NCI-H1105 (cell line): ENCODE data around the gene CIART.
"Not testable (repeated sequence)": the region's sequence is repeated elsewhere in the genome, so short reads cannot be mapped to it uniquely, and the experiment has no call there.

ENCODE experiments used
- DNase-seq: peaks from one replicate; lab custom pipeline; 2025; lab: John Stamatoyannopoulos, UW

Gene CIART

GRCh38 chr1:150281758-150282557 is at the start of gene CIART:
TSS of gene CIART (plus strand) at chr1:150282554. CDS start at chr1:150283268, 714 bp downstream.
- peak; percentile 98 for DNase-seq

- not testable (repeated sequence) for DNase-seq
Observed at GRCh38 chr1:150232921-150233320, 49.4 kb upstream of the CIART start.

- DNase-seq: no peak
Observed at GRCh38 chr1:150233359-150234308, 48.7 kb upstream of the CIART start.

- DNase-seq: no peak
Observed at GRCh38 chr1:150234309-150234565, 48.1 kb upstream of the CIART start.

DNA sequence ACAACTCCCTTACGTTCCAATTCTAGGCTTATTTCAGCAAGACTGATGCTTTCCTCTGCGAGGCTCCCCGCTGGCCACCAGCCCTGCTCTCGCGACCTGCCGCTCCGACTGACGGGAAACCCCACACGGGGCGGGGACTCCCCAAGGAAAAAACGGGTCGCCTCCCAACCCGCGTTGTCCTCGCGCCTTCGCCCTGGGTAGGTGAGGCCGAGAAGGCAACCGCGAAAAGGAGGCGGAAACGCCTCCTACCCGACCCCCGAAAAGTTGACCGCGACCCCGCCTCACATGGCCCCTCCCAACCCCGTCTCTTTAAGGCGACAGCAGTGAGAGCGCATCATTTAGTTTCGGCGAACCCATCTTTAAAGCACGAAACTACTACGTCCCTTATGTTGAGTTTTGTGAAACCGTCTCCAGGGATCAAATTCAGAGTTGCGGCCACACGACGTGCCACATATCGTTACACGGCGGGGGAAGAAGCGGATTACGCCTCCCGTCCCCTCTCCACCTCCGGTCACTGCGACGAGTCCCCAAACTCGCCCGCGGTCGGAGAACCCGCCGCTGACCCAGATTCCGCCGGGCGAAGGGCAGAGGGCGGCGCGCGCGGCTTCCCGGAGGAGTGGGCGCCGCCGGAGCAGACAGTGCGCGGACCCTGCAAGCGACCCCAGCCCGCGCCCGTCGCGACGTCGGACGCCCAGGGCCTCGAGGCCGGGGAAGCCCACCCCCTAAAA is 47.6 kb upstream of the CIART start:
- peak; percentile 38 for DNase-seq

GRCh38 chr1:150235294-150235851 is 47.0 kb upstream of the CIART start:
- DNase-seq: no peak

- peak; percentile 99 for DNase-seq
Observed at GRCh38 chr1:150235852-150236613, 46.3 kb upstream of the CIART start, which contains the start of gene ANP32E. TSS of gene ANP32E (minus strand) at chr1:150236112. CDS start at chr1:150235786, 326 bp downstream.

DNA sequence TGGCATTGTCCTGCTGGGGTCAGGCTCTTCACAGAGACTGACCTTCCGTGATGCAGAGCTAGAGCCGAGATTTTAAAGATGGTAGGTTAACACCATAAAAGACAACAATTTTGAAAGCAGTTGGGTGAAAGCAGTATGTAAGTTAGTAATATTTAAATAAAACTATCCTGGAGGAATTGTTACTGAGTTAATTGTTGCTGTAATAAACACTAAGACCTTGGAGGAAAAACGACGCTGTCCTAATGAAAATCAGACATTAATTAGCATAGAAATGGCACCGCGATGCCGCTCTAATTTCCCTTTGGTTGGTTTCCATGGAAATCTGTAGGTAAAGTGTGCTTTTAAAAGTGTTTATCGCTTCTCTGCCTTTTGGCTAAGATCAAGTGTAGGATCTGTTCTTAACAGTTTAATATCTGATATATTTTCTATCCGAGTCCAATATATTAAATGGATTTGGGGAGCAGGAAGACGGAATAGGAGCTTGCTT is 45.7 kb upstream of the CIART start:
- DNase-seq: no peak

GRCh38 chr1:150237176-150237575 is 45.2 kb upstream of the CIART start:
- not testable (repeated sequence) for DNase-seq

- no peak for DNase-seq
Observed at GRCh38 chr1:150237746-150238145, 44.6 kb upstream of the CIART start.

DNA sequence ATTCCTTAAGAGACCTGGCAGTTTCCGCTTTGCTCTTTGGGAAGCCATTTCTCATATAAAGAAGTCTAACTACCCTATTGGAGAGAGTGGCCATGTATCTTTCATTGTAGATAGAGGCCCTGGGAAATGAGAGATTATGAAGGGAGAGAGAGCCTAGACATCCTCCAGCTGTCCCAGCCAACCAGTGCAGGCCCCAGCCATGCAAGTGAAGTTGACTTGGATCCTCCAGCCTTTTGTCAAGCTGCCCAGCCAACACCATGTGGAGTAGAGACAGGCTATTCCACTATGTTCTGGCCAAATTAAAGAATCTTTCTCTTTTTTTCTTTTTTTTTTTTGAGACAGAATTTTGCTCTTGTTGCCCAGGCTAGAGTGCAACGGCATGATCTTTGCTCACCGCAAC is 39.4 kb upstream of the CIART start:
- DNase-seq: no peak

DNA sequence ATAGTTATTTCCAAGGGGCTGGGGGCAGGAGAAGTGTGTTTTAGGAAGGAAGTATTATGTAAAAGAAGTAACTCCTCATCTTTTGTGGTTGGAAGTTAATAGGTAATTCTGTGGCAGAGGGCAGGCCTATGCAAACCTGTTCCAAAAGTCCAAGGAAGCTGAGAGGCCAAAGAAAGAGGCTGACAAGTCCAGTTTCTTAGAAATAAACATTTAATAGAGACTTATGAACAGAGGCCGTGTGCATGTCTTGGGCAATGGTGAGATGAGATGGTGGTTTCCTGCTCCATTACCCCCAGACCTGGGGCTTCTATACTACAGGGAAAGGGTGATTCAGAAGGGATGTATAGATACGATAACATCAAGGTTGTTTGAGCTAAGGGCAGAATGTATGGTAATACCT is 32.4 kb upstream of the CIART start:
- DNase-seq: no peak

DNA sequence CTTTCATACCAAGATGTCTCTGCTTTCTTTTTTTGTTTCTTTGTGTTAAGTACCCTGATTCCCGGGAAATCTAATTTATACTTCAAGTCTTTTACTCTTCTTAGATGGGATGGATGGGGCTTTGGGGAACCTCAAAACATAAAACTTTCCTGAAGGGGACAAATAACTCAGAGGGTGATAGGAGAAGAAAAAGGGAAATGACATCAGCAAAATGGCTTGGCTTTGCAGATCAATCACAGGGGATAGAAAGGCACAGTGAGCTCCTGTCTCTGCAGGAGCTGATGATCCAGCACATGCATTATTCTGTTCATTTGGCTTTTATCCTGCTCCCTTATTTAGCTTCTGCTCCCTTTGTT is 26.2 kb upstream of the CIART start:
- DNase-seq: no peak

GRCh38 chr1:150256554-150257341 is 25.6 kb upstream of the CIART start:
- DNase-seq: no peak

- DNase-seq: no peak
Observed at GRCh38 chr1:150257624-150258585, 24.4 kb upstream of the CIART start, which contains the start of gene CA14. TSS of gene CA14 (plus strand) at chr1:150257774. CDS start at chr1:150258129, 355 bp downstream.

DNA sequence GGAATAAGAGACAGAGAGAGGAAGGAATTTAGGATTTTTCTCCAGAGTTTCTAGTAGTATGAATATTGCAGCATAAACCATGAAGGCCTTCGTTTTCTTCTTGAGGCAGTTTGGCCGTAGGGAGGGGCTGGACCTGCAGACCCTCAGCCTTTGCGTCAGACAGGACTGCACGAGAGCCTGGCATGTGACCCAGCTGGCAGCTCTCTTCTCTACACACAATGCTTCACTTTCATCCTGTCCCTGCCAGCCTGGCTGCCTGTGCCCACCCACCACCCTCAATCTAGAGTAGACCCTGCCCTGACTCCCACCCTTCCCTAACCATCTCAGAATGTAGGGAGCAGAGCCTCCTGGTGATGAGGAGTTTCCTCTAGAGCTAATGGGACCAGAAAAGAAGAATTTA is 23.1 kb upstream of the CIART start:
- no peak for DNase-seq

DNA sequence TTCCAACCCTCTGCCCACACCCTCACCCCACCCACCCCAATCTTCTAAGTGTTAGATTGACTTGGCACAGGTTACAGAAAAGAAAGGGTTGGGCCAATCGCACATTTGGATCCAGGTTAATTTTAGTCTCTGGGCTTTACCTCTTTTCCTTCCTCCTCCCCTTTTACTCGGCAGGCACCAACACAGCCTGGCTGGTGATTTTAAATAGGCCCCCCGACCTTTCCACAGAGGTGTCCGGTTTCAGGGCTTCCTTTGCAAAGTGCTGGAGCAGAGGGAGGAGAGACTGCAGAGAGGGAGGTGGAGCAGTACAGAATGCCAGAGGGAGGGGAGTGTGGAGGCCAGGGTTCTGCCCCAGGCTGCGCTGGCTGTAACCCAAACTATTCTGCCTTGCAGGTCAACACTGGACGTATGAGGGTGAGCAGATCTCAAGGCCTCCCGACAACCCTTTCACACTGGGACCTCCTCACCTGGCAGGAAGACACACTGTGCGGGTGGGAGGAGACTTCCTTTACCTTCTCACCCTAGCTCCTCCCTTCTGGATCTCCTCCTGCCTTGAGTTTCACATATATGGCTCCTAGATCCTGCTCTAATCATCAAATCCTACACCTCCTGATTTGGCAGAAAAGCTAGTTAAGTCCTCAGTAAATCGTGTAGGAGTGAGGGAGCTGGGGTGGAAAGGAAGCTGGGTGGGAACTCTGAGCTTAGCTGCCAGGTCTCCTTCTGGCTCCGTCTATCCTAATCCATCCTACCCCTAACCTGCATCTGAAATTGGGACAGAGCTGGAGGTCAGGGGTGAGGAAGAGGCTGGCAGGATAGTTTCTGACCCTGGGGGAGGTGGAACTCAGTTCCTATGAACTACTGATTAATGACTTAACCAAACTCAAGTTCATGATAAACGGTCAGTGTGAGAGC is 22.3 kb upstream of the CIART start:
- DNase-seq: peak; percentile 55

DNA sequence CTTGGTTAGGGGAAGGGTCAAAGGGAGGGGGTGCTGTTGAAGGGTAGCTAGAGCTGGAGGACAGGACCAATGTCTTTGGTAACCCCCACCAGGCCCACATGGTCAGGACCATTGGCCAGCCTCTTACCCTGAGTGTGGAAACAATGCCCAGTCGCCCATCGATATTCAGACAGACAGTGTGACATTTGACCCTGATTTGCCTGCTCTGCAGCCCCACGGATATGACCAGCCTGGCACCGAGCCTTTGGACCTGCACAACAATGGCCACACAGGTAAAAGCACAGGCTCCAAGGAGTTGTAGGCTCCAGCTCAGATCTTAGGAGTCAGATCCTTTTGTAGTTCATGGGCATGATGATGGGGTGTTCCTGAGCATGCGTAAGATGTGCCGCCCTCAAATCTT is 21.0 kb upstream of the CIART start:
- DNase-seq: no peak
